ES-I3 (cell line): ENCODE results near the gene GNB1L.

Experiments used
- H3K36me3 ChIP-seq: 2 replicates; pipeline ENCODE4 v1.6.1; 2013; ENCODE audit warnings: mild to moderate bottlenecking, low read length, control low read depth, moderate library complexity; ENCODE audit not compliant: insufficient read depth
- H3K4me1 ChIP-seq: 2 replicates; pipeline ENCODE4 v1.6.1; 2013; ENCODE audit warnings: mild to moderate bottlenecking, control low read depth, low read length; ENCODE audit not compliant: insufficient read depth
- H3K9ac ChIP-seq: 2 replicates; pipeline ENCODE4 v1.6.1; 2013; ENCODE audit warnings: low read depth, mild to moderate bottlenecking, low read length, moderate library complexity
- H3K9me3 ChIP-seq: 2 replicates; pipeline ENCODE4 v1.6.1; 2013; ENCODE audit warnings: mild to moderate bottlenecking, low read length, moderate library complexity; ENCODE audit not compliant: control insufficient read depth, insufficient read depth

Gene GNB1L

DNA sequence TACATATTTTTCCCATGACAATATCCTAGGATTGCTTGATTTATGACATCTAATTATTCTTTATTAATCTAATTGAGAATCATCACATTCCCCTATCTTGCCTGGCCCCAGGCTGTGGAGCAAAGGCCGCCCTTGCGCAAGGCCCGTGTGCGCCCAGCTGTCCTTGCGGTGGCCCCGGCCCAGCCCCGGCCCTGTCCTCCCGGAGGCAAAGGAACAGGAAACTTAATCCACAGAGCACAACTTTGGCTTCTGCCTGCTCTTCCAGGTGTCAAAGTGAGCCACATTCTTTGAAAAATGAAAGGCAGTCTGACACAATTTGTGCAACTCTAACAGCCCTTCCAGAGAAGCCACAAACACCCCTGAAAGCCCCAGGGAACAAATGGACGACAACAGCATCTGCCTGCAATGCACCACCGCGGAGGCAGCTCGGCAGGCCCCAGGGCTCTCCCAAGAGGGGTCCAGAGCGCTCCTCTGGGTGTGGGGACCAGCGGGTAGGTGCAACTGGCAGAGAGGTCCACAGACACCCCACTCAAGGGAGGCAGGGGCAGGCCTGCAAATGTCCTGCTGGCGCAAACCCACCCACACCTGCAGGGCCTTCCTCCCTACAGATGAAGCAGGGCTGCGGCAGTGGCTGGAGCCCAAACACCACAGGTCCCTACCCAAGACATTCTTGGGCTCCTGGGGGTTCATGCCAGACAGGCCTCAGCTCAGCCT is 30.3 kb downstream of the GNB1L start:
- Histone ChIP-seq H3K36me3 (no peaks in the 10 kb centered on the region), H3K9ac (no peak overlapping the region), H3K9me3 (no peaks in the 10 kb centered on the region), H3K4me1 (no peaks in the 10 kb centered on the region)

DNA sequence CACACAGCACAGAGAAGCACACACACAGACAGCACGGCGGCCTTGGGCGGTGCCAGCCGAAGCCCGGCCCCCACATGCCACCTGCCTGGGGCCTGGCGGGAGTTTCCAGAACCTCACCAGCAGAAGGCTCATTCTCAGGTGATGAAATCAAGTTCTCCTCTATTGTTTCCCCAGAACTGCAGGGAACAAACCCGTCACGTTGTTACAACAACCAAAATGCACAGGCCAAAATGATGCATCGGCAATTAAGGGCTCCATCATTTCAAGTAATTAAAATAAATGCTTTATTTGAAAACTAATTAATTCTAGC is 30.8 kb downstream of the GNB1L start:
- Histone ChIP-seq H3K9me3 (no peaks in the 10 kb centered on the region), H3K4me1 (no peaks in the 10 kb centered on the region), H3K9ac (no peak overlapping the region)

GRCh38 chr22:19823191-19823901 is 31.3 kb downstream of the GNB1L start:
- Histone ChIP-seq H3K9me3 (no peaks in the 10 kb centered on the region), H3K36me3 (no peaks in the 10 kb centered on the region), H3K4me1 (no peaks in the 10 kb centered on the region), H3K9ac (no peak overlapping the region)

More for the DNA sequence above, 30.8 kb downstream of the GNB1L start:
- no peaks in the 10 kb centered on the region for H3K36me3 ChIP-seq

DNA sequence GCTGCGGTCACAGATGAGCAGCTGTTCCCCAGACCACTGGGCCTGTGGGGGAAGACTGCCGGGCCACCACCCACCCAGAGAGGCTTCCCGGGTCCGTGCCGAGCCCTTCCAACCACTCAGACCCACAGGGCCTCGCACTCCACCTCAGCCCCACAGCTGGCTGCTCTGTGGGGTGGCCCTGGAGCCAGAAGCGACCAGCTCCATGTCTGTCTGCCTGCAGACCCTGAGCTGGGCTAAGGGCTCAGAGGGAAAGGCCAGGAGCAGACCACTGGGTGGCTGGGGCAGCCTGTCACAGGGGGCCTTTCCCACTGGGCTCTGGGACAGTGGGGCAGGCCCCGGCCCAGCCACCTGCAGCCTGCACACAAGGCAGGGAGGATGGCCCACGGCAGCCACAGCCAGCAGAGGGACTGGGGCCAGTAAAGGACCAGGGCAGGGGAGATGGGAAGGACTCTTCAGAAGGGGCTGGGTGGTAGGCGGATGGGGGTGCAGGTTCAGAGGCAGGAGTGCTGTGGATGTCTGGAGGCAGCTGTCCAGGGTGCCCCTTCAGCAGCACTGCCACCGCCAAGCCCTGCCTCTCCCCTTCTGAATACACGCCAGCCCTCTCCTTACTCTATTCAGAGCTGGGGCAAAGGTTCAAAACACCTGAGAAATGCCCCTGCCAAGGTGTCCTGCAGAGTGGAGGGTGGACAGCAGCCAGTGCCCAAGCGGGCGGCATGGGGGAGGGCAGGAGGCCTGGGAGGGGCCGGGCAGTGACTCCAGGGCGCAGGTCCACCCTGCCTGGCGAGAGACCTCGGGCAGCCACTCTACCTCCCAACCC is 32.2 kb downstream of the GNB1L start:
- no peaks in the 10 kb centered on the region for H3K4me1 ChIP-seq
- H3K9me3 ChIP-seq = no peaks in the 10 kb centered on the region
- H3K9ac ChIP-seq = no peak overlapping the region
- H3K36me3 ChIP-seq = no peaks in the 10 kb centered on the region

DNA sequence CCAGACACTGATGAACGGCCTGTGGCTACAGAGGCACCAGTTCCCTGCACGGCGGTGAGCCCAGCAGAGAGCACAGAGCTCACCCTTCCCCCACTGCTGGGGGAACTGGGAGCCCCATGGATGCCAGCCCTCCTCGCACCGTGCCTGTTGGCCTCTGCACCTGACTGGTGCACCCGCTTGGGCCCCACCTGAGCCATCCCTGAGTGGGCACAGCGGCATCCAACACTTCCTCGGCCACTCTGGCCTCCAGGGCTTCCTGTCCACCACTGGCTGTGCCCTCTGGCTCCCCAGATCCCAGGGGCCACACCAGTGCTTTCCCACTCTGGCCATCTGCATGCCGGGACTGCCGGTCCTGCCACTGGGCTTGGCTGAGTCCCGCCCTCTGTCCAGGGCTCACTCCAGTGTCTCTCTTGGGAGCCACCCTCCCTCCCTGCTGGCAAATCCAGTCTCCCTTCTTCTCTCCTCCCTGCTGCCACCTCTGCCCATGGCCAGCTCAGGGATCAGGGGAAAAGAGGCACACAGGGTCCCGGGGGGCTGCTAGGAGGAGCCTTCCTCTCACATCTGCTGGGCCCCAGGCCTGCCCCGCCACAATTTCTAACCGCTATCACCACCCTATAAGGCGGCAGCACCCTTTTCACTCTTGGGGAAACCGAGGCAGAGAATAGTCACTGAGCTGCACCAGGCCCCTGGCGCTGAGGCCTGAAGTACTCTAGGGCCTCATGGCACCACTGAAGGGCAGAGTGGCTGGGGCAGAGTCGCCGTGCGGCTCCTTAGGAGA is 33.0 kb downstream of the GNB1L start:
- no peaks in the 10 kb centered on the region for H3K9me3 ChIP-seq
- no peak overlapping the region for H3K9ac ChIP-seq
- H3K4me1 ChIP-seq = no peaks in the 10 kb centered on the region
- H3K36me3 ChIP-seq = no peaks in the 10 kb centered on the region

GRCh38 chr22:19820880-19821522 is 33.7 kb downstream of the GNB1L start:
- H3K9me3 ChIP-seq = no peaks in the 10 kb centered on the region
- H3K36me3 ChIP-seq = no peaks in the 10 kb centered on the region
- no peaks in the 10 kb centered on the region for H3K4me1 ChIP-seq
- H3K9ac ChIP-seq = no peak overlapping the region

DNA sequence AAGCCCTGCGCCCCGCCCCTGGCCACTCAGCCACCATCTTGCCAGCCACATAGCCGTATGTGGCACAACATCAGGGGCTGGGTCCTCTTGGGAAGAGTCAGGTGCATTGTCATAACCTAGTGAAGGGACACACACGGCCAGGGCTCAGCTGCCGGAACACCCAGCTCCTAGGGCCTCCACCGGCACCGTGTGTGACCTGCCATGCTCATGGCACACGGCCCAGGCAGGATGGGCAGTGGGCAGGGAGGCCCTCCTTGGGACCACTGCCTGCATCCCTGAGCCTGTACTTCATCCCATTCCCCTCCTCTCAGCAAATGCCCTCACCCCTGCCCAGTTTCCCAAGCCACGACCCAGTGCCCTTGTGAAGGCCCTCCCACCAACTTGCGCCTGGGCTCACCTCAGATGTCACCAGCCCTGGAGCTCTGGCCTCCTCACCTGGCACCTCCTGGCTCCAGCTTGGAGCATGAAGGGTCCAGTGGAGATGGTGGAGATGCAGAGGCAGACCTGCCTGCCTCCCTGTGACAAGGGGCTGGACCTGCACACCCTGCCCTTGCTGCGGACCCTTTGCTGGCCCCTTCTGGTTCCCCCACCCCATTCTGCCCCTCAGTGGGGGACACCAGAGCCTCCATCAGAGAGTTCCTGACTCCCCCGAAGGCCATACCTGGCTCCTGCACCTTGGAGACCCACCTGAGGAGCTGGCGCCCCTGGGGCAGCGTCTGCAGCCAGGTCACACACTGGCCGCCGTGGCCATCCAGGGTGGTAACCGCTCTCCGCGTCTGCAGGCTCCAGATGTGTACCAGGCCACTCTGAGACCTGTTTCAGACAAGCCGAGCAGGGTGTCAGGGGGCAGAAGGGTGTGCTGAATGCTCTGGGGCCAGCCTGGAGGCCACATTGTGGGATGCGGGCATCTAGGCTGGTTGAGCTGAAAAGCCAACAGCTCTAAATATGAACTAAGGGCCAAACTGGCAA is 34.5 kb downstream of the GNB1L start:
- Histone ChIP-seq H3K9ac (no peak overlapping the region), H3K4me1 (no peaks in the 10 kb centered on the region), H3K36me3 (no peaks in the 10 kb centered on the region), H3K9me3 (no peaks in the 10 kb centered on the region)

DNA sequence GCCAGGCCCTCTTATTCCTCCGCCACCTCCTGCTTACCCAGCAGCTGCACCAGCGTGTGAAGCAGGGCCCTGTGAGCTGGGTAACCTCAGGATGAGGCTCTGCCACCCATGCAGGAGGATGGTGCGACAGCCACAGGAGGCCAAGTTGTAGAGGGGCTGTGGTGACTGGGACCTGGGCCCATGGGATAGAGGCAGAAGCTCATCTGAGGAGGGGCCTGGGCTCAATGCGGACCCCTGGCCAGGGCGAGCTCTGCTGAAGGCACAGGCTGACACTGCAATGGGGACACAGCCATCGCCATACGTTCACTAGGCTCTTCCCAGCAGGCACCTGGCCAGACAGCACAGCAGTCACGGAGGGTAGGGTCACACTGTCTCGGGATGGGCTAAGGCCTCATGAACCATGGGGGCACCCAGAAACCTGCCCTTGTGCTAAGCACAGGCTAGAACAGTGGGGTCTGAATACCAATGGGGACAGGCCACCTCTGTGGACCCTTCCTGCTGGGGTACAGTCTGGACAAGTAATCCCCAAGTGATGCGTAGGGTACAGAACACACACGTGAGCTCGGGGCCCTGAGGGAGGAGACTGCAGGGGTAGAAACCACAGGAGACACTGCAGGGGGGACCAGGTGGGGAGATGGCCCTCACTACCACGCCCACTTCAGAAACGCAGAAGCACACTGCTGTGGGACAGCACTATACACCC is 35.3 kb downstream of the GNB1L start:
- Histone ChIP-seq H3K9me3 (no peaks in the 10 kb centered on the region), H3K36me3 (no peaks in the 10 kb centered on the region), H3K4me1 (no peaks in the 10 kb centered on the region), H3K9ac (no peak overlapping the region)

- H3K9me3 ChIP-seq = no peaks in the 10 kb centered on the region
- H3K9ac ChIP-seq = no peak overlapping the region
- H3K4me1 ChIP-seq = no peaks in the 10 kb centered on the region
- H3K36me3 ChIP-seq = no peaks in the 10 kb centered on the region
Observed at GRCh38 chr22:19818324-19819207, 36.1 kb downstream of the GNB1L start.

GRCh38 chr22:19816372-19817119 is 38.1 kb downstream of the GNB1L start:
- H3K36me3 ChIP-seq = no peaks in the 10 kb centered on the region
- no peaks in the 10 kb centered on the region for H3K4me1 ChIP-seq
- H3K9ac ChIP-seq = no peak overlapping the region
- H3K9me3 ChIP-seq = no peaks in the 10 kb centered on the region

DNA sequence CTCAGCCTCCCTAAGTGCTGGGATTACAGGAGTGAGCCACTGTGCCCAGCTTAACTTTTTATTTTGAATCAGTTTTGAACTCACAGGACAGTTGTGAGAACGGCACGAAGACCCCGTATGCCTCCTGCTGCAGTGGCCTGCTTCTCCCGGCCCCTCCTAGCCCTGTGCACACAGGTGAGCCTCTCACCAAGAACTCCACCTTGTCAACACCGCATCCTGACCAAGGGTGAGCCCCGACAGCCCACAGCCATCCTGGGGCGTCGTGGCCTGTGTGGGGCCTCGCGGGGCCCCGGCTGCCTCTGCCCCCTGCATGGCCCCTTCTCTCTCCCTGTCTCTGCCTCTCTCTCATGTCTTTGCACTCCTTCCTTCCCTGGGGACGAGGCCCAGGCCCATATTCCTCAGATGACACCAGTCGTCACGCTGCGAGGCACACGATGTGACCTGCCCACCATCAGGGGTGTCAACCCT is 38.8 kb downstream of the GNB1L start:
- no peaks in the 10 kb centered on the region for H3K4me1 ChIP-seq
- no peaks in the 10 kb centered on the region for H3K9me3 ChIP-seq
- no peak overlapping the region for H3K9ac ChIP-seq
- H3K36me3 ChIP-seq = no peaks in the 10 kb centered on the region
